Thyroid gland (tissue), 4 donors: Measurements from ENCODE around the gene ETNK2.

Experiments used
- CTCF ChIP-seq, 6 experiments: fragments of 200-600 bp in 3 of 6; fragments of 450-650 bp in 3 of 6; sonication (generic) in 3 of 6; IDR thresholded peaks; one replicate each; pipeline ENCODE4 v1.5.1; 2016 to 2019; ENCODE audit warnings: antibody characterized with exemption in 6 of 6, mild to moderate bottlenecking in 2 of 6, inconsistent platforms in 1 of 6, moderate library complexity in 1 of 6
- POLR2A ChIP-seq, 2 donors: fragments of 450-650 bp; IDR thresholded peaks; one replicate each; pipeline ENCODE4 v1.6.1; 2017; ENCODE audit warnings: antibody characterized with exemption in 2 of 2, mild to moderate bottlenecking in 2 of 2, moderate library complexity in 1 of 2

GRCh38 chr1:204125759-204126351 is 26.0 kb downstream of the ETNK2 start:
- TF ChIP-seq CTCF (IDR thresholded peaks at IDR 0.05) (no peak), POLR2A (IDR thresholded peaks at IDR 0.05) (no peak)
